Ascending aorta (tissue), 2 donors: ENCODE results near the gene DNAJC11. TPM values are rescaled to one million over a fixed set of nuclear protein-coding genes. Genes with fewer than 3 reads are reported as not detected.
A peak's percentile ranks its signal among the peaks of the same experiment; 100 is the strongest.
"Not testable (repeated sequence)": the region's sequence is repeated elsewhere in the genome, so short reads cannot be mapped to it uniquely, and the experiment has no call there.

Source experiments
- DNase-seq, 2 donors: peaks; one replicate each; pipeline ENCODE4 v3.0.0-alpha.2; 2019; ENCODE audit warnings: low spot score in 2 of 2
- H3K27ac ChIP-seq, 2 donors: fragments of 200-600 bp; sonication (generic); one replicate each; pipeline ENCODE4 v1.5.1; 2016 to 2017; ENCODE audit warnings: mild to moderate bottlenecking in 1 of 2
- H3K27me3 ChIP-seq: fragments of 200-600 bp; sonication (generic); one replicate; pipeline ENCODE4 v1.5.1; 2017
- H3K36me3 ChIP-seq, 2 donors: fragments of 200-600 bp; sonication (generic); one replicate each; pipeline ENCODE4 v1.5.1; 2016
- H3K4me1 ChIP-seq, 2 donors: fragments of 200-600 bp; sonication (generic); one replicate each; pipeline ENCODE4 v1.5.1; 2016 to 2017; ENCODE audit warnings: mild to moderate bottlenecking in 1 of 2
- H3K4me3 ChIP-seq, 2 donors: fragments of 200-600 bp; sonication (generic); one replicate each; pipeline ENCODE4 v1.5.1; 2016 to 2017; ENCODE audit warnings: mild to moderate bottlenecking in 1 of 2
- H3K9me3 ChIP-seq, 2 donors: fragments of 200-600 bp; sonication (generic); one replicate each; pipeline ENCODE4 v1.5.1; 2016
- CTCF ChIP-seq, 3 experiments: fragments of 200-600 bp in 2 of 3; fragments of 450-650 bp in 1 of 3; sonication (generic) in 2 of 3; IDR thresholded peaks; one replicate each; pipeline ENCODE4 v1.5.1; 2016 to 2019; ENCODE audit warnings: antibody characterized with exemption in 3 of 3, mild to moderate bottlenecking in 1 of 3, moderate library complexity in 1 of 3
- intact Hi-C: fragments of 100-400 bp; cut with DNase I; formaldehyde crosslinking; loops from one replicate; pipeline ENCODE4 v1.15.1; 2023
- total RNA-seq: library from RNA; depleted of rRNA; stranded (reverse); fragments of >200 nt; gene quantifications from one replicate; pipeline ENCODE4 v1.1.0, GENCODE V29; 2016

DNAJC11 gene
- total RNA-seq, 1 donor from 2014 or later = 12.9 TPM

GRCh38 chr1:6668503-6668902 is 33.1 kb downstream of the DNAJC11 start:
- TF ChIP-seq CTCF (IDR thresholded peaks at IDR 0.05) = no peak
- H3K27me3 ChIP-seq = no peaks in the 10 kb centered on the region
- peak in 1 of 2 donors; percentile 40 for DNase-seq

GRCh38 chr1:6667139-6667538 is 34.5 kb downstream of the DNAJC11 start:
- no peaks in the 10 kb centered on the region for H3K4me1 ChIP-seq
- no peaks in the 10 kb centered on the region for H3K27me3 ChIP-seq
- peak in 1 of 2 donors; percentile 31 for DNase-seq
- H3K4me3 ChIP-seq = no peak overlapping the region
- peaks cover 15 to 27% of the 10 kb centered on the region in 2 donors for H3K36me3 ChIP-seq
- H3K27ac ChIP-seq = no peak overlapping the region
- H3K9me3 ChIP-seq = no peaks in the 10 kb centered on the region
- intact Hi-C loops = no loop called here
- no peak for TF ChIP-seq CTCF (IDR thresholded peaks at IDR 0.05)

More at GRCh38 chr1:6668503-6668902, 33.1 kb downstream of the DNAJC11 start:
- Histone ChIP-seq H3K4me3 (no peak overlapping the region), H3K4me1 (no peaks in the 10 kb centered on the region), H3K36me3 (peaks cover 15 to 27% of the 10 kb centered on the region in 2 donors), H3K27ac (no peak overlapping the region), H3K9me3 (no peaks in the 10 kb centered on the region)
- intact Hi-C loops = no loop called here

- no peak overlapping the region for H3K27ac ChIP-seq
- no peak overlapping the region for H3K4me3 ChIP-seq
- H3K36me3 ChIP-seq = peaks cover 15 to 27% of the 10 kb centered on the region in 2 donors
- no peak for DNase-seq
- no peaks in the 10 kb centered on the region for H3K9me3 ChIP-seq
- intact Hi-C loops = no loop called here
- H3K4me1 ChIP-seq = no peaks in the 10 kb centered on the region
- H3K27me3 ChIP-seq = no peaks in the 10 kb centered on the region
- no peak for TF ChIP-seq CTCF (IDR thresholded peaks at IDR 0.05)
These were observed 34.9 kb downstream of the DNAJC11 start for GRCh38 chr1:6666696-6667095.

- H3K27me3 ChIP-seq, H3K4me1 ChIP-seq, intact Hi-C loops, H3K27ac ChIP-seq, DNase-seq, H3K9me3 ChIP-seq, H3K4me3 ChIP-seq: not testable (repeated sequence)
- peaks cover 15 to 22% of the 10 kb centered on the region in 2 donors for H3K36me3 ChIP-seq
These were observed 39.1 kb downstream of the DNAJC11 start for GRCh38 chr1:6662468-6662867.

- Histone ChIP-seq H3K27me3 (no peaks in the 10 kb centered on the region), H3K4me3 (no peak overlapping the region), H3K9me3 (no peaks in the 10 kb centered on the region), H3K27ac (no peak overlapping the region), H3K36me3 (peaks cover 0 to 7% of the 10 kb centered on the region in 2 donors), H3K4me1 (no peaks in the 10 kb centered on the region)
- no peak for TF ChIP-seq CTCF (IDR thresholded peaks at IDR 0.05)
- no peak for DNase-seq
- intact Hi-C loops = no loop called here
These were observed 41.1 kb downstream of the DNAJC11 start for GRCh38 chr1:6660415-6661049.

GRCh38 chr1:6658359-6659060 is 43.1 kb downstream of the DNAJC11 start:
- no peaks in the 10 kb centered on the region for H3K4me1 ChIP-seq
- H3K27me3 ChIP-seq = no peaks in the 10 kb centered on the region
- DNase-seq = no peak
- peaks cover 5 to 10% of the 10 kb centered on the region in 2 donors for H3K36me3 ChIP-seq
- no peak for TF ChIP-seq CTCF (IDR thresholded peaks at IDR 0.05)
- no peaks in the 10 kb centered on the region for H3K9me3 ChIP-seq
- H3K27ac ChIP-seq = no peak overlapping the region
- no peak overlapping the region for H3K4me3 ChIP-seq
- intact Hi-C loops = no loop called here
